Endothelial cell (in vitro differentiated cells): ENCODE results near the gene PPP2R2B. TPM values are rescaled to one million over a fixed set of nuclear protein-coding genes. Genes with fewer than 3 reads are reported as not detected.

Experiments
- DNase-seq: peaks from one replicate; pipeline ENCODE4 v3.0.0; 2021; ENCODE audit warnings: low spot score
- H3K27ac Mint-ChIP-seq: one replicate; pipeline ENCODE4 v1.8.0; 2021; ENCODE audit warnings: mixed read lengths, inconsistent platforms; ENCODE audit not compliant: unreplicated experiment
- H3K27me3 Mint-ChIP-seq: one replicate; pipeline ENCODE4 v1.8.0; 2021; ENCODE audit warnings: mild to moderate bottlenecking, moderate library complexity, mixed read lengths, inconsistent platforms; ENCODE audit not compliant: unreplicated experiment
- H3K36me3 Mint-ChIP-seq: one replicate; pipeline ENCODE4 v1.8.0; 2021; ENCODE audit warnings: mild to moderate bottlenecking, low read depth, mixed read lengths, inconsistent platforms; ENCODE audit not compliant: unreplicated experiment
- H3K4me1 Mint-ChIP-seq: one replicate; pipeline ENCODE4 v1.8.0; 2021; ENCODE audit warnings: mild to moderate bottlenecking, mixed read lengths, inconsistent platforms; ENCODE audit not compliant: unreplicated experiment
- H3K4me3 Mint-ChIP-seq: one replicate; pipeline ENCODE4 v1.8.0; 2021; ENCODE audit warnings: mild to moderate bottlenecking, mixed read lengths, inconsistent platforms; ENCODE audit not compliant: unreplicated experiment
- H3K9me3 Mint-ChIP-seq: one replicate; pipeline ENCODE4 v1.8.0; 2021; ENCODE audit warnings: mixed read lengths, inconsistent platforms; ENCODE audit not compliant: unreplicated experiment
- total RNA-seq: library from RNA; stranded (reverse); fragmentation: NEBNext Ultra II Directional; extraction: Animal tissue kit (Norgen Biotek cat#: 25700); gene quantifications from one replicate; pipeline ENCODE4 v1.2.1, GENCODE V29; 2021; ENCODE audit not compliant: unreplicated experiment
- TF ChIP-seq, protein P1 (sequence below): fragments of 200-600 bp; sonication (generic); IDR thresholded peaks from one replicate; pipeline ENCODE4 v1.5.0; 2021; ENCODE audit warnings: antibody characterized with exemption; ENCODE audit not compliant: unreplicated experiment

The PPP2R2B gene
- total RNA-seq, 1 donor from 2014 or later, result 0.59 TPM

DNA sequence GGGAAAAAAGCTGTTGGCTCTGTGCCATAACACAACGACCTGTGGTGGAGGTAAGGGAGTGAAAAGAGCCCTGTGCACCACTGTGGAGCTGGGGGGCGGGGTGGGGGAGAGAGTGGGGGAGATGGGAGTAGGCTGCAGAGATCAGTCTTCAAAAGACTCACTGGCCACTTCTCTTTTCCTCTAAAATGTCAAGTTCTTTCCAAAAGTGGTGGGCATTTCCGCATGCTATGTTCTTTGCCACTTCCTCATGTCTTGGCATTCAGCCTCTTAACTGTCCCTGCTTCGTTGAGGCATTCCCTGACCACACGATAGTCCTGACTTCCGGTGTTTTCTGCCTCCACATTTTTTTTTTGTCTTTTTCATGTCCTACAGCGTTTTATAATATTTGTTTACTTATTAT lies 2.4 kb upstream of the PPP2R2B start:
- Mint-ChIP-seq H3K4me1 (peaks cover 2% of the 10 kb centered on the region), H3K4me3 (no peak overlapping the region), H3K9me3 (no peaks in the 10 kb centered on the region), H3K36me3 (no peaks in the 10 kb centered on the region), H3K27me3 (peaks cover 9% of the 10 kb centered on the region), H3K27ac (no peak overlapping the region)
- DNase-seq, result no peak
- TF ChIP-seq, protein P1, sequence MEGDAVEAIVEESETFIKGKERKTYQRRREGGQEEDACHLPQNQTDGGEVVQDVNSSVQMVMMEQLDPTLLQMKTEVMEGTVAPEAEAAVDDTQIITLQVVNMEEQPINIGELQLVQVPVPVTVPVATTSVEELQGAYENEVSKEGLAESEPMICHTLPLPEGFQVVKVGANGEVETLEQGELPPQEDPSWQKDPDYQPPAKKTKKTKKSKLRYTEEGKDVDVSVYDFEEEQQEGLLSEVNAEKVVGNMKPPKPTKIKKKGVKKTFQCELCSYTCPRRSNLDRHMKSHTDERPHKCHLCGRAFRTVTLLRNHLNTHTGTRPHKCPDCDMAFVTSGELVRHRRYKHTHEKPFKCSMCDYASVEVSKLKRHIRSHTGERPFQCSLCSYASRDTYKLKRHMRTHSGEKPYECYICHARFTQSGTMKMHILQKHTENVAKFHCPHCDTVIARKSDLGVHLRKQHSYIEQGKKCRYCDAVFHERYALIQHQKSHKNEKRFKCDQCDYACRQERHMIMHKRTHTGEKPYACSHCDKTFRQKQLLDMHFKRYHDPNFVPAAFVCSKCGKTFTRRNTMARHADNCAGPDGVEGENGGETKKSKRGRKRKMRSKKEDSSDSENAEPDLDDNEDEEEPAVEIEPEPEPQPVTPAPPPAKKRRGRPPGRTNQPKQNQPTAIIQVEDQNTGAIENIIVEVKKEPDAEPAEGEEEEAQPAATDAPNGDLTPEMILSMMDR, result no peak

DNA sequence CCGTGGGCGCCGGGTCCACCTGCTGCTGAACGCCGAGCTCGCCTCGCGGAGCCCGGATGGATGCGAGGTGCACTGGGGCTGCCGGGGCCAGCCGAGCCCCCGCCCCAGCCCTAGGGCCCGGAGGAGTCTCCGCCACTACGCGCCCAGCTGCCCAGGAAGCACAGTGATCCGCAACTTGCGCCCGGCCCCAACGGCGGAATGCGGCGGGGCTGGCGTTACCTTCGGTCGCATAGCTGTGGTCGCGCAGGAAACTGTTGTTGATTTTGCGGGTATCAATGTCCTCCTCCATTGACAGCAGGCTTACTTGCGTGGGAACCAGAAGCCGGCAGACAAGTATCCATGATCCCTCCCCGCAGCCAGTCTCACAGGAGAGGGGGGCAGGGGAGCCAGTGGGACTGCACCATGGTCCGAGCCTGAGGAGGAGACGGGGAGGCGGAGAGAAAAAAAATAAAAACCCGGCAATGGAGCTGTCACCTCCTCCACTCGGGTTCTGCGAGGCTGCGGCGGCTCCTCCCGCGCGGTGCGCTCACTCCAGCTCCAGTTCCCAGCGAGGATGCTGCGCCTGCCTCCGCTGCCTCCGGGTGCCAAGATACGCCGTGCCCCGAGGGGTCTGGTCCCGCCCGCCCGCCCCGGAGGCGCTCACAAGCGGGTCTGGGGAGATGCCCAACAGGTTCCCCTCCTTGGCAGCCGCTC lies 628 bp downstream of the PPP2R2B start:
- DNase-seq, result peak; percentile 47
- Mint-ChIP-seq H3K27me3 (peaks cover 9% of the 10 kb centered on the region), H3K4me1 (peaks cover 2% of the 10 kb centered on the region), H3K4me3 (peak overlapping the region; percentile 90), H3K36me3 (no peaks in the 10 kb centered on the region), H3K27ac (no peak overlapping the region), H3K9me3 (no peaks in the 10 kb centered on the region)
- TF ChIP-seq, protein P1, result no peak

DNA sequence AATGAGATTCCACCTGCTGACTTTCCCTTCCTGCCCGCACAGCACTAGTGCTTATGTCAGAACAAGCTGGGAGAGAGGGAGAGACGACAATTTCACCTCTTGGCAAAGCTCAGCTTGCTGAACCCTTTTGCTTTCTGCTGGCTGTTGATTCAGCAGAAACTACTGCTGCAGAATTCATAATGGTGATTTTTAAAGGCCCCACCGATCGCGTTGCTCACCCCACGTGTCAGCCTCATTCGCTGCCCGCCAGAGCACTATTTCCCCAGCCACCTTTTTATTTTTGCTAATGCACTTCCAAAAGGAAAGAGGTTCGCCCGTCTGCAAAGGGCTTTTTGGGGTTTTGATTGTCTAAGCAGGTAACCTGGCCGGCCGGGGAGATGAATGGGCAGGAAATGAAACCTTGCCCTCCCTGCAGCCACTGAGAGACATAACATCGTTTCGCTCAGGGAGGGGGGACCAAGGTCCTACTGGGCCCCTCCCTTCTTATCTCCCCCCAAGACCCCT lies 1.3 kb downstream of the PPP2R2B start:
- peaks cover 2% of the 10 kb centered on the region for H3K4me1 Mint-ChIP-seq
- peak overlapping the region; percentile 78 for H3K4me3 Mint-ChIP-seq
- H3K27me3 Mint-ChIP-seq, result peaks cover 9% of the 10 kb centered on the region
- no peak for DNase-seq
- H3K27ac Mint-ChIP-seq, result no peak overlapping the region
- H3K9me3 Mint-ChIP-seq, result no peaks in the 10 kb centered on the region
- TF ChIP-seq, protein P1, result no peak
- no peaks in the 10 kb centered on the region for H3K36me3 Mint-ChIP-seq

DNA sequence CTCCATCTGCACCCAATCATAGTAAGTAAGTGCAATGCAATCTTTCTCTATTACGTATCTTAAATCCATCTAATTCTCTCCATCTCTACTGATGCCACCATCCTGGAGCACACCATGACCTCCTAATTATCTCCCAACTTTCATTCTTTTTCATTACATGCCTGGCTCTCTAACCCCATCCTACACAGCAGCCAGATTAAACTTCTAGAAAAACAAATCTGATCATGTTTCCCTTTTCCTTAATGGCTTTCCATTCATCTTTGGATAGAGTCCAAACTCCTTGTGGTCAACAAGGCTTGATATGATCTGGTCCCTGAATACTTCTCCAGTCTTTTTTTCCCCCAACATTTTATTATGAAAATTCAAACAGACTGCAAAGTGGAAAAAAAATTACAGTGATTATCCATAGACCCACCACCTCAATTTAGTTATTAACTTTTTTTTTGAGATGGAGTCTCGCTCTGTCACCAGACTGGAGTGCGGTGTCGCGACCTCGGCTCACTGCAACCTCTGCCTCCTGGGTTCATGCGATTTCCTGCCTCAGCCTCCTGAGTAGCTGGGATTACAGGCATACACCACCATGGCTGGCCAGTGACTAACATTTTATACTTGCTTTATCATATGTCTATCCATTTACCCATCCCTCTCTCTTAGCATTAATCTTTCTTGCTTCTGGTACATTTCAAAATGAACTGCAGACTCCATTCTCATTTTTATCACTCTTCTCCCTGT lies 5.2 kb downstream of the PPP2R2B start:
- no peak overlapping the region for H3K27ac Mint-ChIP-seq
- TF ChIP-seq, protein P1, result no peak
- peaks cover 2% of the 10 kb centered on the region for H3K4me1 Mint-ChIP-seq

DNA sequence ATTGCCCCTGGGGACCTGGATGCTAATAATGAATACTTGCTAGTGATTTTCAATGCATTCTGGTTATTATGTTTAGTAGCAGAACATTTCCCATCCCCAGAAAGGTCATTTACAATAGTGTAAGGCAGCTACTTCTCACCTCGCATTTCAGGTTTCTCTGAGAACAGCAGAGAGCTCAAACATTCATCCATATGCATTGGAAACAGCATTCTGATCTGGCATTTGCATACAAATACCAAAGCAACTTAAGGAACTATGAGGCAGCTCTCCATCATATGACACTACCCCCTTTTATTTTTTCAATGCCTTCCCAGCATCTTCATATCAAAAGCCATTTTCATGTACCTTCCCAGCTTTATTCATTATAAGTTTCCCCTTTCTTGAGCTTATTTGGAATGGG lies 6.4 kb downstream of the PPP2R2B start:
- H3K27ac Mint-ChIP-seq, result no peak overlapping the region
- DNase-seq, result no peak
- no peak overlapping the region for H3K4me3 Mint-ChIP-seq
- no peaks in the 10 kb centered on the region for H3K9me3 Mint-ChIP-seq
- peaks cover 2% of the 10 kb centered on the region for H3K4me1 Mint-ChIP-seq
- H3K27me3 Mint-ChIP-seq, result peaks cover 5% of the 10 kb centered on the region
- no peaks in the 10 kb centered on the region for H3K36me3 Mint-ChIP-seq
- TF ChIP-seq, protein P1, result no peak

More for the DNA sequence above, 5.2 kb downstream of the PPP2R2B start:
- Mint-ChIP-seq H3K4me3 (no peak overlapping the region), H3K27me3 (peaks cover 7% of the 10 kb centered on the region), H3K9me3 (no peaks in the 10 kb centered on the region), H3K36me3 (no peaks in the 10 kb centered on the region)
- no peak for DNase-seq
